SW480 (cell line): ENCODE measurements around the gene OGFR.

Source experiments
- DNase-seq: peaks from one replicate; pipeline ENCODE4 v3.0.0-alpha.2; 2016; ENCODE audit warnings: low spot score

OGFR gene

GRCh38 chr20:62825986-62826645, 21.5 kb downstream of the OGFR start:
- no peak for DNase-seq

DNA sequence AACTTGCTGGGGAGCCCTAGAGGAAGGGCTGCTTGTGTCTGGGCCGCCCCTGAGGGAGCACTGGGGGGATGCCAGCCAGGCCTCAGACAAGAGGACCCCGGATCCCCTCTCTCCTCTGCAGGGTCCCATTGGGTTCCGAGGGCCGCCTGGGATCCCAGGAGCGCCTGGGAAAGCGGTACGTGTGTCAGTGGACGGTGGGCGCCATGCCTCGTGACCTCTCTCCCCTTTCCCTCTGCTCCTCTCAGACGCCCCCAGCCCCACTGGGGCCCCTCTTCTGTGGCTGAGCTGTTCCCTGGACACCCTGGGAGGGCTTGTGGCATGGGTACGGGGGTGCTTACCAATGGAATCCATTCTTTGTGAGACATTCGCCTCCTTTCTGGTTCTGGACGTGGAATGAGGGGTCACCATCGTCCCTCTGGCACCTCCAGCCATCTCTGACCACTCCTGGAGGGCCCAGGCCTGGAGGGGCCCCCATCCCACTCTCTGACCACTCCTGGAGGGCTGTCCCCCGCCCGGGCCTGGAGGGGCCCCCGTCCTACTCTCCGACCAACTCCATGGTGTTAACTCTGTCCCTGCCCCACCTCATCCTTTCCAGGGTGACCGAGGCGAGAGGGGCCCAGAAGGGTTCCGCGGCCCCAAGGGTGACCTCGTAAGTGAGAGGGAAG, 22.1 kb downstream of the OGFR start:
- DNase-seq, result no peak

DNA sequence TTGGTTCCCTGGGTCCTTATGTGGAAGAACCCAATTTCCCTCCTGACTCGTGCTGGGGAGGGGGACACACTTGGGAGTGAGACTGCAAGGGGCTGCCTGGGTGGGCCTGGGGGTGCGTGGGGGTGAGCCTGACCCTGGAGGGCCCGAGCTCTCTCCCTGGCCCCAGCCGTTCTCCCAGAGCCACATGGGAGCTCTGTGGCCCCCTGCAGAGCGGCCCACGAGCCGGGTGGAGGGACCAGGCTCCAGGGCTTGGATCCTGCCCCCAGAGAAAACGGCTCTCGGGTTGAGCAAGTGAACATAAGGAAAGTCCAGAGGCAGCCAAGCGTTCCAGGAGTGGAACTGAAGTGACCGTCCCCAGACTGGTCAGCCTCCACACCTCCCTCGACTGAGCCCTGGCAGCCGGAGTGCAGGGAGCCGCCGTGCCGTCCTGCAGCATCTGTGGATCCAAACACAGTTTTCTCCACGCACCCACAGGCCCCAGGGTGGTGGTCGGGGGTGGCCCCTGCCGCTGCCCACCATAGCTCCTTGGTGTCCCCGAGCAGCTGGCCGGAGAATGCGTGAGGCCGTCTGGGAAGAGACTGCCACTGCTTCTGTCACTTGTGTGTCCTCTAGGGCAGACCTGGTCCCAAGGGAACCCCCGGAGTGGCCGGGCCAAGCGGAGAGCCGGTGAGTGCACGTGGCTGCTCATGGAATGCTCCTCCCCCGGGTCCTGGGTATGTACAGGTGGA, 22.8 kb downstream of the OGFR start:
- no peak for DNase-seq

GRCh38 chr20:62828051-62828450, 23.4 kb downstream of the OGFR start:
- DNase-seq, result no peak

DNA sequence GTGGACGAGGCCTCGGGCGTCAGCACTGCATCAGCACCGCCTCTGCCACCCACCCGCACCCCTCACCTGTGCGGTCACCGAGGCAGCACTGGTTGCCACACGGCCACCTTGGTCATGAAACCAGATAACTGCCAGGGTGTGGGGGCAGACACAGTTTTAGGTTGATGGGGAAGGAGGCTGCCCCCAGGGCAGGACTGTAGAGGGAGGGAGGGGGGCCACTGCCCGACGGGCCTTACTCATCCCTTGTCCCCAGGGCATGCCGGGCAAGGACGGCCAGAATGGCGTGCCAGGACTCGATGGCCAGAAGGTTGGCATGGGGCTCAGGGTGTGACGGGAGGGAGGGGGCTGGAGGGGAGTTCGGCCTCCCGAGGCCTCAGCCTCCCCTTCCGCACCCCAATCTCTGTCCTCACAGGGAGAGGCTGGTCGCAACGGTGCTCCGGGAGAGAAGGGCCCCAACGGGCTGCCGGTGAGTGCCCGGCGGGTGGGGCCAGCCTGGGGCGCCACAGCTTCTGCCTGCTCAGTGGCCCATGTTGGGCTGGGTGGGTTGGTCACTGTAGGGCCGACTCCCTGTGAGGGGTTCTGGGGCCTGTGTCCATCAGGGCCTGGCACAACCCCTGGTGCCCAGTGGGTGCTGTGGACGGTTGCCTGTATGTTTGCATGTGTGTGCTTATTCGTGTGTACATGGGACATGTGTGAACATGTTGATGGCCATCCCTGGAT, 24.0 kb downstream of the OGFR start:
- DNase-seq, result no peak

DNA sequence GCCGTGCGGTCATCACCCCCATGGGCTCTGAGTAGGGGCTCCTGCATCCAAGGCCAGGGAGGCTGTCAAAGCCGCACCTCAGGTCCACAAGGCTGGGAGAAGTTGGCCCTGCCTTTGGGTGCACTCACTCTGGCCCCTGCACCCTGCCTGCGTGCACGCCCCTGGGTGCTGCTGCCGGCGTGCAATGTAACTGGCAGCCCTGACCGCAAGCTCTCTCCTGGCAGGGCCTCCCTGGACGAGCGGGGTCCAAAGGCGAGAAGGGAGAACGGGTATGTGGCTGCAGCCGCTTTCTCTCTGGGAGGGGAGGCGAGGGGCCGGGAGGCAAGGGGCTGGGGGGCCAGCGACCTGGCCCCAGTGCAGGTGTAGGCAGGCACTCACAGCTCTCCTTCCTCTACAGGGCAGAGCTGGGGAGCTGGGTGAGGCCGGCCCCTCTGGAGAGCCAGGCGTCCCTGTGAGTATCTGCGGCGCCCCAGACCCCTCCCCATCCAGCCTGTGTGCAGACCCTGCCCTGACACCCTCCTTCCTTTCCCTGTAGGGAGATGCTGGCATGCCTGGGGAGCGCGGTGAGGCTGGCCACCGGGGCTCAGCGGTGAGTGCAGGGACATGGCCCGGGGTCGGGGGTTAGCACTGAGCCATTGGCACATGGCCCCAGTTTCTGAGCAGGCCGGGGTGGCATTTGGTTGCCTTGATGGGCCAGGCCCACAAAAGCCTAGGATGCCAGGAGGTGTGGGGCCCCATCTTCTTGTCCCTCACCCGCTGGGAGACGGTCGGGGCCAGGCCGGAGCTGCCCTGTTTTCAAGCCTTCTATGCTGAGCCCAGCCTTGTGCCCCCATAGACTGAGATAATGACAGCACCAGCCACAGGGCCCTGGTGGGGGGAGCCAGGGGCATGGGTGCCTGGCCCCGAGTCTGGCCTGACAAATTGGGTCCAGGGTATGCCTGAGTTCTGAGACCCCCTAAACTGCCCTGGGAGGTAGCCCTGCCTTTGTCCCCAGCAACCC, 24.9 kb downstream of the OGFR start:
- DNase-seq, result no peak

DNA sequence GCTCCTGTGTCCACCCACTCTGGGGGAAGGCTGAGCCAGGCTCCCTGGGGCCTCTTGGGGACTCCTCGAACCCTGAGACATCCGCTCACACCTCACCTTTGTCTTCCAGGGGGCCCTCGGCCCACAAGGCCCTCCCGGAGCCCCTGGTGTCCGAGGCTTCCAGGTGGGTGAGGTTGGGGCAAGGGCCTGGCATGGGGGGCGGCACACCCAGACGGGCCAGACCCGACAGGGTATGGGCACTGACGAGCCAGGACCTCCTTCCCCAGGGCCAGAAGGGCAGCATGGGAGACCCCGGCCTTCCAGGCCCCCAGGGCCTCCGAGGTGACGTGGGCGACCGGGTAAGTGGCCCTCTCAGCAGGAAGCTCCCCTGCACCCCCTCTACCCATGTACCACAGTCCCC, 25.6 kb downstream of the OGFR start:
- DNase-seq, result no peak

DNA sequence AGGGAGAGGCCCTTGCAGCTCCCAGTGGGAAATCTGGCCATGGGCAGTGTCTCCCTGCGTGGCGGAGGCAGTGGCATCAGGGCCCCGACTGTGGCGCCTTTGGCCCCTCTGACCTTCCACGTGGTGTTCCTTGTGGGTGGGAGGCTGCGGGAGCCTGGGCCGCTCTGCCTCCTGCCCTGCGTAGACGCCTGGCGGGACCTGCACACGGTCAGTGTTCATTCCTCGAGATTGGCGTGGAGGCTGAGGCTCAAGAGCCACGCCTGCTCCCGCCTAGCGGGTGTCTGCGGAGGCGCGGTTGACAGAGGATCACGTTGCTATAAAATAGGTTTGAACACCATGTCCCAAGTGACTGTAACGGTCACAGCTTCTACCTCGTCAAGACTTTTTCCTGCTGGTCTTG, 26.2 kb downstream of the OGFR start:
- DNase-seq, result no peak

GRCh38 chr20:62831361-62831788, 26.7 kb downstream of the OGFR start:
- DNase-seq, result no peak

- no peak for DNase-seq
Observed at GRCh38 chr20:62831854-62832211, 27.2 kb downstream of the OGFR start.

DNA sequence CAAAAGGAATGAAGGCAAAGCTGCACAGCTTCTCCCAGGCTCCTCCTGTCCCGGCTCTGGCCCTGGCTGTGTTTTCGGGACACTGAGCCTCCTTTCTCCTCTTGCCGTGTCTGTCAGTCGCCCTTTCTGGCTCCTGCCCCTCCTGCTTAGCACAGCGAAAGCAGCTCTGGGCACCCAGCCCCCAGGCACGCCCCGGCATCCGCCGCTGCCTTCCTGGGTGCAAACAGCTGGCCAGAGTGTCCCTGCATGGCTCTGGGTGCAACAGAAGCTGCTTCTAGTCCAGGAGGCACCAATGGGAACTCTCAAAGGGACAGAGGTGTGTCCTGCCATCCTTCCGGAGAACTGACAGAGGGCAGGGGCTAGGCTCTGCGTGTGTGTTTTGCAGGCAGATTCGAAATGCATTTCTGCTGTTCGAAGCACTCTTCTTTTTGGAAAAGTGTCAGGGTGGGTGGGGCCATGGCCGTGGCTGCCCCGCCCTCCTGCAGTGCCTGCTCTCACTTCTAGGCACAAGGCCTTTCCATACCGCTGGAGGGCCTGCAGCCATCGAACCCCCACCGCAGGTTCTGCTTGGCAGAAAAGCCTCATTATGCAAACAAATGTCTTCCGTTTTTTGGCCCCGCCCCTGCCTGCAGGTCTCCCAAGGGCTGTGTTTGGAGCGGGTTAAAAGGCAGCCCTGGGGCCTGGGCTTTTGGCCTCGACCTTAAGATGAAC, 27.7 kb downstream of the OGFR start:
- DNase-seq, result no peak

- DNase-seq, result no peak
Observed at GRCh38 chr20:62832951-62833391, 28.3 kb downstream of the OGFR start.

DNA sequence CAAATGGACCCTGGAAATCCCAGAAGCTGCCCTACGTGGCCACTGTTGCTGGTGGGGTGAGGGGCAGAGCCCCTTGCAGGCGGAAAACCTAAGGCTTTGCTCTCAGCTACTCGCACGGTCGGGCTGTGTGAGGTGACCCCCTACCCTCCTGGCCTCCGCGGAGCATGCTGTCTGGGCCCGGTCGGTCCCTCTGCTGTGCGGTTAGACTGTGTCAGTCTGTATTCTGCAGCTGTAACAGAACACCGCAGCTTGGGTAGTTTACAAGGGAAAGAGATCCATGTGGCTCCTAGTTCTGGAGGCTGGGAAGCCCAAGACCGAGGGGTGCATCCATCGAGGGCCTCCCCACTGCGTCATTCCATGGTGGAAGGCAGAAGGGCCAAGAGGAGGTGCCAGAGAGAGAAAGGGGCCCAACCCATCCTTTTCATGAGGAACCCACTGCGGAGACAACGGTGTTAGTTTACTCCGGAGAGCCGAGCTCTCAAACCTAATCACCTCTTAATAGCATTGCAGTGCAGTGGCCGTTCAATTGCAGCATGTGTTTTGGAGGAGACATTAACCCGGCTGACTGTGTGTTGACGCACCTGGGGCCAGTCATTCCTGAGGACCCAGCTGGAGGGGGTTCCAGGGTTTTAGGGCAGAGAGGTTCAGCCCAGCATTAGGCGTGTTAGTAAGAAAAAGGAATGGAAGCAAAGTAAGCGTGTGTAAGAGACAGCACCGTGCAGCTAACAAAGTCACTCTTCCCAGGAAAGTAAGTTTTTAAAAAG, 30.5 kb downstream of the OGFR start:
- no peak for DNase-seq

- no peak for DNase-seq
Observed at GRCh38 chr20:62835931-62836861, 31.6 kb downstream of the OGFR start.

DNA sequence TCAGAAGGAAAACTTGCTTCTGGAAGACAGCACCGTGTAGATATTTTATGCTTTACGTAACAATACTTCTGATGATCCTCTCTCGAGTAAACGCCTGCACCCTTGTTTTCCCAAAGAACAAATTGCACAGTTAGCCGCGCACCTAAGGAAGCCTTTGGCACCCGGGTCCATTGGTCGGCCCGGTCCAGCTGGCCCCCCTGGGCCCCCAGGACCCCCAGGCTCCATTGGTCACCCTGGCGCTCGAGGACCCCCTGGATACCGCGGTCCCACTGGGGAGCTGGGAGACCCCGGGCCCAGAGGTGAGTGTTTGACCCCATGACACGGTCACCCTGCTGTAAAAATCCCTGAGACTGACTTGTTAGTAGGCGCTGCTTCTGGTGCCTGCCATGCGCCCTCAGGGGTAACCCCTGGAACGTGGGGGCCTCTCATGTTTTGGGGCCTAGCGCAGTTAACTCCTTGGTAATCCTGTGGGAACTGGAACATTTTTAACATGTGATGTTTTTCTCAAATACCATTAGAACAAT, 32.4 kb downstream of the OGFR start:
- DNase-seq, result no peak

- no peak for DNase-seq
Observed at GRCh38 chr20:62837790-62838127, 33.1 kb downstream of the OGFR start.

DNA sequence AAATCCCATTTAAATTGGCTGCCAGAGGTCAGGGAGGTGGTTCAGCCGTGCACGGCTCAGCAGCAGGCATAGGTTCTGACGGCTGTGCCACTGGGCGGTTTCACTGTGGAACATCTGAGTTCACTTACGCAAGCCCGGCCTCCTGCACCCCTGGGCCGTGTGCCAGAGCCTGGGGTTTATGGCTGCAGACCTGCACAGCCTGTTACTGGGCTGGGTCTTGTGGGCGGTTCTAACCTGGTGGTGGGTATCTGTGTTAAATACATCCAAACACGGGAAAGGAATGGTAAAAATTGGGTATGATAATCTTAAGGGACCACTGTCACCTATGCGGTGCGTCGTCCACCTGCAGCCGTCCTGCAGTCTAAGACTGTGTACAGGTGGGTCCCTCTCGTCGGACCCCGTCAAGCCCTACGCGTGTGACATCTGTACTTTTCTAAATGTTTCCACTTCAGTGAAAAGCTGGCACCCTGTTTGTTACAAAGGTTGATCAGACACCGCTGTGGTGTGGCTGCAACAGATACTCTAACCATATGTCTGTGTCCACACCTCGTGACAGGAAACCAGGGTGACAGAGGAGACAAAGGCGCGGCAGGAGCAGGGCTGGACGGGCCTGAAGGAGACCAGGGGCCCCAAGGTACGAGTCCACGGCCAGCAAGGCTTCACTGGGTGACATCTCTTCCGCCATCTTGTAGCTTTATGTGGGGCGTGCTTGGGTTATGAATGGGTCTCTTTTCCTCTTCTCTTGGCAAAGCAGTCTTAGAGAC, 33.7 kb downstream of the OGFR start:
- DNase-seq, result no peak

DNA sequence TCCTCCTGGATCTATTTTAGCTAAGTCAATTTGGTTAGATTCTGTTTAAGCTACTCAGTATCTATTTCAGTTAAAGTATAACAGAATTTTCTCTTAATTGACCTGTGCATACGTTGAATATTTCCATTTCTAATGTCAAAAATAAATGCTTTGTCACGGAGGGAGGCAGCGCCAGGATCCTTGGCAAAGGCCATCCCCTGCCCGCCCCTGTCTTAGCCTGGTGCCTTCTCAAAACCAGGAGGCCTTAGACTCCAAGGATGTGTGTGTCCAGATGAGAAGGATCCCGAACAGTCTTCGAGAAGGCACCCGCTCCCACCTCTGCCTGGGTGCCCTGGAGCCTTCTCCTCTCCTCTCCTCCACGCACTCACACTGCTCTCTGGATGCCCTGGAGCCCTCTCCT, 34.6 kb downstream of the OGFR start:
- DNase-seq, result no peak
